DMS53 (cell line): ENCODE data around the gene GRM7.

Source experiments
- DNase-seq: peaks from one replicate; lab custom pipeline; 2025; lab: John Stamatoyannopoulos, UW

The GRM7 gene

DNA sequence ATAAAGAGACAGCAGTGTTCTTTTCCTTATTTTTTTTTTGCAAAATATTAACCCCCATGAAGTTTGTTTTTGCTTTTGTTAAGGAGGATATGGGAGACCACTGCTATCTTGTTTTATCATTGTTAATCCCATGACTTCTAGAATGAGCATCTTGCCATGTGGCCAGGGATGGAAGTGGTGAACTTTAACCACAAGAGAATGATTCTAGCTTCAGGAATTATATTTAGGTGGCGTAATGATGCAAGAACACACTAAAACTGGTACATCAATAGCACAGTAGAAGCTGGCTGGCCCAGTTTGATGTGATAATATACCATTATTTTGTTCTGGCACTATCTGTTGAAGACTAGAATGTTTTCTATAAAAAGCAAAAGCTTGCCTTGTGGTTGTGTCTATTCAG lies 720.9 kb downstream of the GRM7 start:
- no peak for DNase-seq

DNA sequence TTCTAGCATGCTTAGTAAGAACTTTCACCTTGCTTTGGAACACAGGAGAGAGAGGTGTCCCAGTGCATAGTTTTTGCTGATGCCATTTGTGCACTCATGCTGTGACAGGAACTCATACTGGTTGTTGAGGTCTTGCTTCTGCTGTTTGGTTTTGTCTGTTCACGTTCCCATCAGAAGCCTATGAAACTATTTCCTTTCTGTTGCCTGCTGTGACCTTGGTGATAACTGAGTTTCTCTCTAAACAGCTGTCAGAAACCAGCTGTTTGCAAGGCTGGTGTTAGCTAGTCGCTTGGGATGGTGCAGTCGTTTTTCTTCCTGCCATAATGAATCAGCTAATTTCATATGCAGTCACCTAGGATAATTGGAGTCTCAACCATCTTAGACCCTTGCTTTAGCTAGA lies 724.1 kb downstream of the GRM7 start:
- no peak for DNase-seq

DNA sequence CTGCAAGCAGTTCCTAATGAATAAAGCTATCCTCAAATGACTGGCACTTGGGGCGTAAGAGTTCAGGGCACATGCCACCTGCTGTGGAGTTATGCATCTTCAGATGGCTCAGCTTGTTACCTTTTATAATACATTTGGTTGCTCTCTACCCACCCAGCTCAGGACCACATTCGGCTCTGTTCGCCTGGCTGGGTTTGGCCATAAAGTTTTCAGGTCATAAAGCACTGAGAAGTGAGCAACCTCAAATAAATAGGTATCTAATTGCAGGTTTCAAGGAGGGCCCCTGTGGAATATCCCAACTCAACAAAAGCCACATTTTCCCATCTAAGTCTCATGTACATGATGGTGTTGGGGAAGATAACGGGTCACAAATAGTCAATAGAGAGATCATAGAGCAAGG lies 727.3 kb downstream of the GRM7 start:
- DNase-seq = no peak

DNA sequence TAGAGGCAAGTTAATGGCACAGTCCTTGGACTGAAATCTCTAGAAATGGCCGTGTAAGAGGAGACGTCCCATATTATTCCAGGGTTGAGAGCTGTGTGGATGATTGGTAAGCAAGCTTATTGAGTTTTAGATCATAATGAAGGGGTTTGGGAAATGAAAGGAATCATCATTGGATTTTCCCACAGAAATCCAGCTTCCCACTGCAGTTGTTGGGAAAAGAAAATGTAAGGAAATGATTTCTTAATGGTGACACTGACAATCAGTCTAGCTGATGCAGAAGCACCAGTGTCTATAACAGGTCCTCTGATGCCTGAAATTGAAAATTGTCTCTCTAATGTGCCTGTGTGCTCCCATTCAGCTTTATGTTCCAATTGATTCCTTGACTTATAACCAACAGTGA lies 728.6 kb downstream of the GRM7 start:
- DNase-seq = no peak

DNA sequence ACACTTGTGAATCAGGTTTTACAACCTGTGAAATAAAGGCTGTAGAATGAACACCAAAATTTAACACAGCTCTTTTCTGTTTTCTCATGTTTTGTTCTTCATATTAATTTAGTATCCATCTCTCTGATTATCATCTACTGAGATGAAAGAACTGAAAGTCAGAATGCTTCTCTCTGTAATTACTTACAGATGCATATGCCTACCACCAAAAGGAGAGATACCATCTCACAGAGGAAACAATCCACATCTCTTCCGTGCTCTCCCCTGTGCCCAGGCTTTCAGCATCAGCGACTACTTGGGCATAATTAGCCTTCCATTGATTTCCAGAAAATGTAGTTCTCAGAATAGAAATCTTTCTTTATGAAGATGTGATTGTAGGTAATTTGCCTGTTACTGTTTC lies 741.4 kb downstream of the GRM7 start:
- DNase-seq = no peak

DNA sequence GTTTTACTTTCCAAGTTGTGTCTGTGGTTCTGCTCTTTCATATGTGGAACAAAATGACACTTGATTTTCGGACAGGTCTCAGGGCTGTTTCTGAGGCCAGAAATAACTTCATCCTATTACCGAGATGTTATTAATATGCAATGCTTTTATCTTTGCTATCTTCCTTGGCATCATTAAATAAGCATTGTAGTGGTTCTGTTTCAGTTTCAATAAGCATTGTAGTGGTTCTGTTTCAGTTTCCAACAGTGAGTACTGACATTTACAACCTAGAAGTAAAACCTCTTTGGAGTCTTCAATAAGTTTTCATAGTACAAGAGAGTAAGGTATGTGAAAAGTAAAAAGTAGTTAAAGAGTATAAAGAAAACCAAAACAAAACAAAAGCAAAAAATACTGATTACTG lies 746.2 kb downstream of the GRM7 start:
- DNase-seq = no peak

DNA sequence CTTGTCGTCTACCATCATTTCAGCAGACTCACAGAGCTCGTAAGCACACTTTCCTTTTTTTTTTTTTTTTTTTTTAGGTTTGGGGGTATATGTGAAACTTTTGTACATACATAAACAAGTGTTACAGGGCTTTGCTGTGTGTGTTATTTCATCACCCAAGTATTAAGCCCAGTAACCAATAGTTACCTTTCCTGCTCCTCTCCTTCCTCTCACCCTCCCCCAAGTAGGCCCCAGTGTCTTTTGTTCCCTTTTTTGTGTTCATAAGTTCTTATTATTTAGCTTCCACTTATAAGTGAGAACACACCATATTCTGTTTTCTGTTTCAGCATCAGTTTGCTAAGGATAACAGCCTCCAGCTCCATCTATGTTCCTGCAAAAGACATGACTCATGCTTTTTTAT lies 746.8 kb downstream of the GRM7 start:
- no peak for DNase-seq

DNA sequence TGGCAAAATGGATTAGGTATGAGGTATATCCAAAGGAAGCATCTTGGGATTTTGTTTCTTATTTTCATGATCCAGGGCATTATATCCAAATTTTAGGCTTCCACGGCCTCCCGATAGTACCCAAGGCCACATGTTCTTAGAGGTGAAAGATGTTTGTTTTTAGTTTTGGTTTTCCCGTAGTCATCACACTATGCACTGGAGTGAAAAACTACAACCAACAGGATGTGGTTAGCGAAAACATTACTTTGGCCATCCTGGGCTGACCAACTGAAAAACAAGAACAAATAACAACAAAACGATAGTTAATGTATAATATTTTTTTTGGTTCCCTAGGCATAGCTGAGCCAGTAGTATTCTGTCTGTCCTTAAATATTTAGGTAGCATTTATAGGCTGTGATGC lies 749.7 kb downstream of the GRM7 start:
- DNase-seq = no peak

DNA sequence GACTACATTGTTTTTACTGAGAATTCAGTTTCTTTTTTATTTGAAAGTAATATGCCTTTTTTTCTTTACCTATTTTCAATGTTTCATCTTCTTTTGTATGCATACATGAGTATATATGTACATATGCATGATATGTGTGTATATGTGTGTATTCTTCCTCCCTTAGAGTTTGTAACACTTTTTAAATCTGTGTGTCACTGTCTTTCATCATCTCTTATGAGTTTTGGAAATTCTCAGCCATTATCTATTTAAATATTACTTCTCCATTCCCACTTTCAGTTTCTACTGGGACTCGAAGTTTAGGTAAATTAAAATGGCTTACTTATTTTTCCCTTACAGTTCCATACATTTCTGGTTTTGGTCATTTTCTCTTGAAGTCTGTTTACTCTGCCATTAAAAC lies 754.1 kb downstream of the GRM7 start:
- DNase-seq = no peak

DNA sequence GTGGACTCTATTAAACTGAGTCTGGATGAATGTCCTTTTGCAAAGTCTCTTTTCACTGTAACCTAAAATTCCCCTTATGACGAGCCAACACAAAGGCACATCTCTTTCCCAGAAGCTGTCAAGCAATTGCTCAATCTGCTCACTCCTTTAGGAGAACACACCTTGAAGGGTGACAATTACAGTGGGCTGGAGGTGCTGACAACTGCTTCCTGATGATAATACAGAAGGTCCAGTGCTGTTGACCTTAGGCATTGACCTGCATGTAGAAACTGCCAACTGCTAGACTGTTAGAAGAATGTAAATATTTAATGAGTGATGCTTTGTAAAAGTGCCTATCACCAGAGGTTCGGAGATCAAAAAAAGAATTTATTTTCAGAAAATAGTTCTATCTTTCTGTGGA lies 757.7 kb downstream of the GRM7 start:
- no peak for DNase-seq

DNA sequence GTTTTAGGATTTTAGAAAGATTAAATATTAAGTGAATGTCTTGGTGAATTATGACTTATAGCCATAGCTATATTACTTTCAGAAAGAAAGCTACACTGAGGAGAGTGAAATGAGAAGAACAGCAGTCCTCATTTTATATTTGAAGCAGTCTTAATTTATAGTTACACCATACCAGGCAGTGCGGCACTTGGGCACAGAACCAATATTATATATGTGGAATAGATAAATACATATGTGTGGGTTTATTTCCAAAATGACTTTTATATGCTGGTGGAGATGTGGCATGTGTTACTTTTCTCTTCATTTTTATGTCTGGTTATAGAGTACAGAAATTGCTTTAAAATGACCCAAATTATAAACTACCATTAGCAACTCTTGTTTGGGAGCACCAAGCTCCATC lies 759.5 kb downstream of the GRM7 start:
- no peak for DNase-seq

DNA sequence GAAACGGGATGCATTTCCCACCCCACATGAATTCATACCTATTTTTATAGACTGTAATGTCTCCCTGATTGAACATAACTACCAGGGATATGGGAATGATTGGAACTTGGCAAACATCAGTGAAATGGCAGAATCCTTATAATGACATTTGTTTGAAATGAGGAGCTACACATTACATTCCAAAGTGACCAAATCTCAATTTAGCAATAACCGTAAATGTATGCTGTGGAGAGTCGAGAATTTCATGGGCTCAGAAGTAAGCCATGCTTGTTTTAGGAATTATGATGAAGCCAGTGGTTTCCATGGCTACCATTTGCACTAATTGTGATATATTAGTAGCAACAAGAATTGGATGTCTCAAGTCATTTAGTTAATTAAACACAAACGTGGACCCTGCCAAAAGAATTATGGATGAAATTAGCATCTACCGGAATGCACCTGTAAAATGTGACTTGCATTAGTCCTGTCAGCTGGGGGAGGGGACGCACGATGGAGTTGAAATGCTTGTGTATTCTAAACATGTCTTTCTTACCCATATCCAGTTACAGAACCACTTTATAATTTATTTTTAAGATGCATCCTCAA lies 760.2 kb downstream of the GRM7 start:
- DNase-seq = no peak

DNA sequence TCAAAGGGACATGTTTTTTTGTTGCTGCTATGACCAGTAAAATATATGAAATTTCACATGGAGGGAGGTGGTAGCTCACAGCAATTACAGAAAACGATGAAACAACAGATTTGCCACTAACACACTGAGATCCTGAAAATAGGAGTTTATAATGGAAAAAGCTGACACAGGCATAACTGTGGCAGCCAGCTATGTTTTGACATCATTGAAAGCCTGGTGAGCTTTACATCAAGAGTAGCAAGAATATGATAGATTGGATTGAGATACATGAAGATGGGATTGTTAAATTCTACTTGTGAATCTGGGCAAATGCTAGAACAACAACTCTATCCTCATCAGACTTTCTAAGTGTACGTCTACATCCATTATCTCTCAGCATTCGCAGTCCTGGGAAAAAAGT lies 760.7 kb downstream of the GRM7 start:
- DNase-seq = no peak

DNA sequence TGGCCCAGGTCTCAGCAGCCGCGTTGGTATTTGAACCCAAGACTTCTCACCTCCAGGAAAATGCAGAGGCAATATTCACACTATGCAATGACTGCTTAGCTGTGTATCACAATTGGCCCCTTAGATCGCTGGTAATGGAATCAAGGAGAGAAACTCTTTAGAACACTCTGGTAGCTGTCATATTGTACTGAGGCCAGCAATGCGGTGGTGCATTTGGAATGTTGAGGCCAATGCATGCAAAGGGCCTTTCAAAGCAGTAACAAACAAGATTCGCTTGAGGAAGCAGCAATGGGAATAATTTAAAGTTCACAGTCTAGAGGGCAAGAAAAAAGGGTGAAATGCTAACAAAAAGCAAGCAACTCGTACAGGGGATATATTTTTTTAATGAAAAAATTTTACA lies 764.1 kb downstream of the GRM7 start:
- no peak for DNase-seq

DNA sequence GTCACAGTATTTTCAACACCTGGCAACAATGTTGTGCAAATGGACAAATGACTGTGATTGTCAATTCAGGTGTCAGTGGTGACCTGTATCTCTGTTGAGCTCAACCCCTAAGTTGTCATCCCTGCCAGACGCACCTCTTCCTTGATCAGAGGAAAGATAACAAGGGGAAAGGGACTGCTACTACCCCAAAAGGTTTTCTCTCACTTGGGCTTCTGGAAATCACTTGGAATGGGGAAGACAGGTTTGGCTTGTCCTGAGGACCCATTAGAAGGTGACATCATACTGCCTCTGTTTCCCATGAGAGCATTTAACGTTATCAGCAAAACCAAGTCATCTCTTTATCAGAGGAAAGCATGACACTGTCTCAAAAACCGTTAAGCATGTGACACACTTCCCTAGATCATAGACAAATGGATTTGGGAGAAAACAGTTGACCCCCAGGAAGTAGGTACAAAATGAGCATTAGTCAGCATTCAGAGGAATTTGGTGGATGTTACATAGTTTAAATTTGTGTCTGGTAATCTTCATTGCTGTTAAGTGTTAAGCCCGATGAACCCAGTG lies 769.5 kb downstream of the GRM7 start:
- DNase-seq = no peak

DNA sequence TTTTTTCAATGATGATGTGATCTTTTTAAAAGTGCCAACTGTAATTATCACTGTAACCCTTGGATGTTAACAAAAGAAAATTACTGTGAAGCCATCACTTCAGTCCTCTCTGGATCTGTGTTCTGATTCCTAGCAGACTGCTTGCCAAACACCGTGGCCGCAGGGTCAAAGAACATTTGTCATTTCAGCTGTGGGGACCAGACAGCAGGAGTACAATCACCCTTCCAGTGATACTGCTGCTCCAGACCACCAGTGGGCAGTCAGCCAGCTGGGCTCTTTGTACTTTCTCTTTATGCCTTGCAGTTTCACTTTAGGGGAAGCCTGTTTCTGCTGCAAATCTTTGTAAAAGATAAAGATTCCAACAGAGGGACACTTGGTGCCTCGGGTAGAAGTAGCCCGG lies 770.0 kb downstream of the GRM7 start:
- DNase-seq = no peak

DNA sequence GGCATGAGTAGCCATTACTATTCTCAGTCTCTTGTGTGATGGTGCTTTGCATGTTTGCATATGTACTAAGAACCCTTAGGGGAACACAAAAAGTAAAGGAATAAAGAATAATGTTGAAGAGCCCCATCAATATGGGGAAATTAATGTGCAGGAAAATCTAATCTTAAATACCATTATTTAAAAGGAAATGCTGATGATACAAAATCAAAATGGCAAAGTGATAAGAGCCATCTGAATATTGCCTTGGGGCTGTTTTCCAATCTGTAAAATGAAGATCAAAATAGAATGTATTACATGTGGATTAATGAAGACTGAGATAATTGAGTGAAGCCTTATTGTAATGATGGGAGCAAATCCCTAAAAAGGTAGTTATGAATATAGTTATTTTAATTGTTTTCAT lies 771.4 kb downstream of the GRM7 start:
- DNase-seq = no peak

DNA sequence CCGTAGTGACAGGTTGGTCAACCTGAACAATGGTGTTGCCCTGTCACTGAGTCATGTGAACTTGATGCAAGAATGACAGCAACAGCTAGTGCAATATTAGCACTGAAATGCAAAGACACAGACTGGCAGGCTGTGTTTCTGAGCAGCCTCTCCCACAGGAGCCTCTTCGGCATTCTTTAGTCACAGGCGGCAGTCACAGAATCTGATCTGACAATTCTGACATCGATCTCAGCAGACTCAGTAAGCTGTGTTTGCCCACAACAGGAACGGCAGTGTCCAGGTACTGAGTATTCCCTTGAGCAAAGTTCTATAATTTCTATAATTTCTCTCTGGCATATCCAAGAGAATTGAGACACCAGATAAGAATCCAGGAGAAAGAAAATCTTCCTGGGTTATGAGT lies 776.8 kb downstream of the GRM7 start:
- no peak for DNase-seq

DNA sequence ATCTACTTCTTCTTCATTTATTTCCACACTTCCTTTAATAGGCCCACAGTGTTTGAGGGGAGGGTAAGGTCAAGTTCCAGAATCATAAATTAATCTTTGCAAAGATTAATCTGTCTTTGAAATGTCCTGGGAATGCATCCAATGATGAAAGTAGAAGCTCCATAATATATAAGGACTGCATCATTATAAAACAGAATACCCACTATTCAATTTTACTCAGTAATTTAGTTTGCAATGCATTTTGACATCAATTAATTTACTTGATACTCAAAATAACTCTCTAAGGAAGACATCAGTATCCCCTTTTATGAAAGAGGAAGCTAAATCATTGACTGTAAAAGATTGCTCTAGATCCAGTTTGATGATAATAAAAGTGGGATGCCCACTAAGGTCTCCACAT lies 777.2 kb downstream of the GRM7 start:
- DNase-seq = no peak

DNA sequence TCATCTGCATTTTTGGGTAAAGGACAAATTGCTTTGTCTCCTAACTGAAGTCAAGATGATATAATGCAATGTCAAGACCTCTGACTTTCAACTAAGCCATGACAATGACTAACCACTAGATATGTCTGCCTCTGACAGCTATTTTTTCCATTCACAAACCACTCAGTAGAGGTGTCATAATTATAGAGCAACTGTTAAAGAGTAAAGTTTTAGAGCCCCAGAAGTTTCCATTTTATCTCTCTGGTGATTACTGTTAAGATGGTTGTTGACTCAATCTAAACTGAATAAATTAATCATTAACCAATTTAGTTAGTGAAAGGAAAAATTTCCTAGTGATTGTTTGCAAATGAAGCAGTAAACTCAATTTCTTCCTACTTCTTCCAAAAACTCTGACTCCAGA lies 779.9 kb downstream of the GRM7 start:
- peak; percentile 4 for DNase-seq

DNA sequence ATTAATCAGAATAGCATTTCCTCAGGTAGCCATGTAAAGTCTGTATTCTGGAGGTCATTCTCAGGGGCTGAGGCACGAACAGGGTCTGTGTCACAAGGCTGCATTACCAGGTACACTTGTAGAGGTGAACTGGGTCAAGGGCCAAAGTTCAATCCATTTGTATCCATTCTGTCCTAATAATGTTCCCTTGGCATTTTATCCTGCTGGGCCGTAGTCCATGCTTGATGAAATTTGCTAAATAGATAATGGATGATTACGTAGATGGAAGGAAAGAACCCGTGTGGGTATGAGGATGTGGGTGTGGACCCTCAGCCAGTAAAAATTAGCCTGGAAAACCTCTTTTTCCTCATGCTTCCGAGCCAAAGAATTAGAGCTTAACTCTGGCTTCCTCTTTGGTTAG lies 785.9 kb downstream of the GRM7 start:
- no peak for DNase-seq

DNA sequence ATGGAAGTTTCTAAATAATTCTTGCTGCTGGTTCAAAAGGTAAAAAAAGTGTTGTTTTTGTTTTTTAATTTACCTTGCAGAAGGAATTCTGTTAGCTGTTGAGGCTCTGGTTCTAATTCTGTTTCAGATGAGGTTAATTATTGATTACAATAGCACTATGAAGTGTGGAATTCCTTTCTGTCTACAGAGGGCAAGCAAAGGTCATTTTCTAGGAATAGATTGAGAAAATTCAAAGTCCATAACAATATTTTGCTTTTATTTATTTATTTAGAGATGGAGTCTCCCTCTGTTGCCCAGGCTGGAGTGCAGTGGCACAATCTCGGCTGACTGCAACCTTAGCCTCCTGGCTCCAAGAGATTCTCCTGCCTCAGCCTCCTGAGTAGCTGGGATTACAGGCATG lies 789.6 kb downstream of the GRM7 start:
- DNase-seq = no peak

DNA sequence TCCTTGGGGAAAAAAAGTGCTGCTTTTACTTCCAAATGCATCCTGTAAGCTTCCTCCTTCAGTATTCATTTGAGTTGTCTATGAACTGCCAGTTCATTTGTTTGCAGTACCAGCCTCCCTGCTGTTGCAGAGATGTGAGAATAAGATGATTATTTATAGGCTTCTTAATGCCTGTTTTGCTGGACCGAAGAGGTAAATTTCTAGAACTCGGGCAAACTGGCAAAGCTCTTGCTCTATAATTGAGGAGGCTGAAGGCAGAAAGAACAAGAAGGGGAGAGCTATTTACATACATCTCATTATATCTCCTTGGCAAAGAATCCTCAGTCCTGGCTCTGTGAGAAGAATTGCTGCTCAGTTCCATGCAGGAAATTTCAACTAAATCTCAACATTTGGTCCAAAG lies 790.4 kb downstream of the GRM7 start:
- DNase-seq = no peak

DNA sequence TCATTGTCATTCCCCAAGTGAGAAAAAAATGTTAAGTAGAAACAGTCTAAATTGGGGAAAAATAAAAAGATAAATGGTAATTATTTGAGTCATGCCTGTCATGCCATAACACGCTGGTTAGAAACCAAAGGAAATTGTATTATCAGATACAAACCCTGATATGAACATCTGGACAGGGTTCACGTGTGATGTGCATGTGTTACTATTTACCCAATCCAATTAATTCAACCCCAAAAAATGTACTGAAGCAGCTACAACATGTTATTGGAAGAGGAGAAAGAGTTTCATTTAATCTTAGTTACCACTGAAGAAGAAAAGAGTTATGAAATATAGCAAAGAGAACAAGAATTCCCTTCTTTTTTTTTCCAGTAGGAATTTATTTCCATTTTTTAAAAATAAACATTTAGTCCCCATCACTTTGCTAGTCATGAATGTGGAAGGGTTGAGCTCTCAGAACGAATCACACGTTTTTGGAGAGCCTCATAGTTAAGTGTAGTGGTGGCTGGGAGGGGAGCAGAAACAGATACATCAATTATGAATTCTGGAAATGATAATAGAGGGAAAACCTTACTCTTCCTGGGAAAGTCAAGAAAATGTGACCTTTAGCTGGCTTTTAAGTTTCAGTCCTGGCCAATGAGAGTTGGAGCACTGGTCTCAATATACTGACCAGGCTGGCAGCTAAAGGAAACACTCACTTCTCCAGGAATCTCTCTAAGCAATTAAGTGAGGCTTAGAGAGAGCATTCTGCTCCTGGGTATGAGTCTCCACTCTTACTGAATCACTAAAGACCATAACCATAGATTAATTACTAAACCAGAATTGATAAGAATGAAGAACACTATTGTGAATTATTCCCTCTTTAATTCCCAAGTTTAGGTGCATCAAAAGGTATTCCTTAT lies 796.5 kb downstream of the GRM7 start:
- no peak for DNase-seq
